Fibroblast of lung (primary cell): ENCODE measurements around the gene XKR3. TPM values are rescaled to one million over a fixed set of nuclear protein-coding genes. Genes with fewer than 3 reads are reported as not detected.
"Not testable (repeated sequence)": the region's sequence is repeated elsewhere in the genome, so short reads cannot be mapped to it uniquely, and the experiment has no call there.

Experiments used
- DNase-seq, 2 donors: peaks; one replicate each; pipeline versions ENCODE4 v3.0.0 to v3.0.0-alpha.2; 2010; ENCODE audit warnings: low read depth in 2 of 2
- H2AFZ ChIP-seq: 2 replicates; pipeline ENCODE4 v1.5.1; 2012; ENCODE audit warnings: low read length, control low read depth, inconsistent platforms
- H3K27ac ChIP-seq: 2 replicates; pipeline ENCODE4 v1.5.1; 2011; ENCODE audit warnings: low read length, control low read depth; ENCODE audit not compliant: insufficient read depth
- H3K27me3 ChIP-seq: 2 replicates; pipeline ENCODE4 v1.5.1; 2011; ENCODE audit warnings: mild to moderate bottlenecking, low read length; ENCODE audit not compliant: control insufficient read depth, insufficient read depth
- H3K36me3 ChIP-seq: 2 replicates; pipeline ENCODE4 v1.5.1; 2011; ENCODE audit warnings: low read length; ENCODE audit not compliant: control insufficient read depth, insufficient read depth
- H3K4me1 ChIP-seq: 2 replicates; pipeline ENCODE4 v1.5.1; 2011; ENCODE audit warnings: low read length; ENCODE audit not compliant: control insufficient read depth, insufficient read depth; ENCODE audit errors: extremely low read depth
- H3K4me2 ChIP-seq: 2 replicates; pipeline ENCODE4 v1.5.1; 2011; ENCODE audit warnings: low read length, control low read depth; ENCODE audit not compliant: insufficient read depth; ENCODE audit errors: extremely low read depth
- H3K4me3 ChIP-seq, 4 experiments: fragments of 200-600 bp in 1 of 4; sonication (generic) in 1 of 4; replicated peaks in 1 of 4; 2 replicates each; pipeline ENCODE4 v1.5.1; 2011 to 2016; ENCODE audit warnings: low read length in 4 of 4, low read depth in 3 of 4, mild to moderate bottlenecking in 3 of 4, control low read depth in 2 of 4, inconsistent platforms in 1 of 4, mixed read lengths in 1 of 4; ENCODE audit not compliant: insufficient read depth in 1 of 4; ENCODE audit errors: control extremely low read depth in 1 of 4
- H3K79me2 ChIP-seq: 2 replicates; pipeline ENCODE4 v1.5.1; 2012; ENCODE audit warnings: mild to moderate bottlenecking, low read length, inconsistent platforms; ENCODE audit not compliant: control insufficient read depth, insufficient read depth
- H3K9ac ChIP-seq: 2 replicates; pipeline ENCODE4 v1.5.1; 2011; ENCODE audit warnings: mild to moderate bottlenecking, low read length, control low read depth; ENCODE audit not compliant: insufficient read depth
- H3K9me3 ChIP-seq: 2 replicates; pipeline ENCODE4 v1.5.1; 2012; ENCODE audit warnings: low read depth, low read length; ENCODE audit not compliant: control insufficient read depth, insufficient read depth
- H4K20me1 ChIP-seq: 2 replicates; pipeline ENCODE4 v1.5.1; 2011; ENCODE audit warnings: low read length; ENCODE audit not compliant: control insufficient read depth, insufficient read depth; ENCODE audit errors: extremely low read depth
- polyA plus RNA-seq, 2 donors: library from polyadenylated mRNA; depleted of rRNA in 1 of 2; stranded (reverse) in 1 of 2; unstranded in 1 of 2; fragments of >200 nt; gene quantifications; 2 replicates each; pipeline ENCODE4 v1.2.1, GENCODE V29; 2011 to 2012; ENCODE audit warnings: missing spikeins in 1 of 2
- total RNA-seq: library from RNA; depleted of rRNA; stranded (reverse); fragments of >200 nt; gene quantifications from 2 replicates; pipeline ENCODE4 v1.2.1, GENCODE V29; 2014

The XKR3 gene
- total and polyA plus RNA-seq, 2 donors (not counting 1 experiment from before 2014, with no cell fraction given): 0.17 TPM; not detected in 1

GRCh38 chr22:16767927-16768326 lies 57.3 kb downstream of the XKR3 start:
- DNase-seq, H3K4me1 ChIP-seq, H3K9ac ChIP-seq: not testable (repeated sequence)

GRCh38 chr22:16762224-16762623 lies 63.0 kb downstream of the XKR3 start:
- H3K79me2 ChIP-seq, H3K4me1 ChIP-seq, H3K4me3 ChIP-seq, H3K27me3 ChIP-seq, H3K36me3 ChIP-seq, H2AFZ ChIP-seq, H3K9me3 ChIP-seq, H4K20me1 ChIP-seq, DNase-seq, H3K9ac ChIP-seq, H3K4me2 ChIP-seq, H3K27ac ChIP-seq: not testable (repeated sequence)

More at GRCh38 chr22:16767927-16768326, 57.3 kb downstream of the XKR3 start:
- not testable (repeated sequence) for H3K4me3 ChIP-seq, H3K79me2 ChIP-seq, H3K4me2 ChIP-seq, H3K27me3 ChIP-seq, H3K27ac ChIP-seq, H4K20me1 ChIP-seq, H3K9me3 ChIP-seq, H2AFZ ChIP-seq, H3K36me3 ChIP-seq

- H3K79me2 ChIP-seq, H3K4me1 ChIP-seq: not testable (repeated sequence)
These were observed 64.8 kb downstream of the XKR3 start for GRCh38 chr22:16760416-16760815.

GRCh38 chr22:16749282-16749681 lies 75.9 kb downstream of the XKR3 start:
- H4K20me1 ChIP-seq, DNase-seq, H3K4me2 ChIP-seq, H3K36me3 ChIP-seq, H2AFZ ChIP-seq, H3K9me3 ChIP-seq, H3K27me3 ChIP-seq, H3K4me3 ChIP-seq, H3K79me2 ChIP-seq, H3K9ac ChIP-seq, H3K27ac ChIP-seq, H3K4me1 ChIP-seq: not testable (repeated sequence)

More at GRCh38 chr22:16760416-16760815, 64.8 kb downstream of the XKR3 start:
- H3K36me3 ChIP-seq, H3K27me3 ChIP-seq, DNase-seq, H3K9me3 ChIP-seq, H3K4me2 ChIP-seq, H3K27ac ChIP-seq, H3K9ac ChIP-seq, H2AFZ ChIP-seq, H4K20me1 ChIP-seq, H3K4me3 ChIP-seq: not testable (repeated sequence)

GRCh38 chr22:16748160-16748929 lies 76.9 kb downstream of the XKR3 start:
- H3K27ac ChIP-seq, H4K20me1 ChIP-seq, H3K36me3 ChIP-seq, H3K9me3 ChIP-seq, H2AFZ ChIP-seq, H3K4me3 ChIP-seq, H3K27me3 ChIP-seq, DNase-seq, H3K9ac ChIP-seq, H3K79me2 ChIP-seq, H3K4me1 ChIP-seq, H3K4me2 ChIP-seq: not testable (repeated sequence)

GRCh38 chr22:16747266-16748159 lies 77.7 kb downstream of the XKR3 start:
- not testable (repeated sequence) for H3K9ac ChIP-seq

More at GRCh38 chr22:16747266-16748159, 77.7 kb downstream of the XKR3 start:
- H3K4me1 ChIP-seq, H3K4me2 ChIP-seq, H3K9me3 ChIP-seq, H4K20me1 ChIP-seq, H3K79me2 ChIP-seq, H2AFZ ChIP-seq, H3K4me3 ChIP-seq, H3K27me3 ChIP-seq, H3K27ac ChIP-seq, H3K36me3 ChIP-seq, DNase-seq: not testable (repeated sequence)
